NOMO-1 (cell line): ENCODE results near the gene STK32C.
"Not testable (repeated sequence)": the region's sequence is repeated elsewhere in the genome, so short reads cannot be mapped to it uniquely, and the experiment has no call there.

Experiments
- DNase-seq, 2 experiments: peaks; one replicate each; lab custom pipeline; 2025; ENCODE audit not compliant: unreplicated experiment in 2 of 2; lab: John Stamatoyannopoulos, UW

The STK32C gene

GRCh38 chr10:132160834-132161622, 146.7 kb downstream of the STK32C start:
- not testable (repeated sequence) for DNase-seq

GRCh38 chr10:132160231-132160630, 147.5 kb downstream of the STK32C start:
- not testable (repeated sequence) for DNase-seq

GRCh38 chr10:132159302-132160230, 148.2 kb downstream of the STK32C start:
- DNase-seq = not testable (repeated sequence)

GRCh38 chr10:132158823-132159222, 148.9 kb downstream of the STK32C start:
- DNase-seq = no peak

GRCh38 chr10:132158122-132158741, 149.5 kb downstream of the STK32C start:
- no peak for DNase-seq
